T-helper 1 cell treated with Interleukin-12 subunit alpha and Interleukin-12 subunit beta and Interleukin-4 antibody, amounts not matched to agents 30 μg/mL and 1 μg/mL, for 36 hours (primary cell): ENCODE results near the gene KLRD1.
"Not testable (repeated sequence)": the region's sequence is repeated elsewhere in the genome, so short reads cannot be mapped to it uniquely, and the experiment has no call there.

Source experiments
- H3K27ac Mint-ChIP-seq: one replicate; pipeline ENCODE4 v1.8.0; 2021; ENCODE audit warnings: mild to moderate bottlenecking, mixed read lengths
- H3K27me3 Mint-ChIP-seq: one replicate; pipeline ENCODE4 v1.8.0; 2021; ENCODE audit warnings: low read depth, mixed read lengths
- H3K36me3 Mint-ChIP-seq: one replicate; pipeline ENCODE4 v1.8.0; 2021; ENCODE audit warnings: low read depth, mixed read lengths
- H3K4me1 Mint-ChIP-seq: one replicate; pipeline ENCODE4 v1.8.0; 2021; ENCODE audit warnings: low read depth, mixed read lengths
- H3K4me3 Mint-ChIP-seq: one replicate; pipeline ENCODE4 v1.8.0; 2021; ENCODE audit warnings: mild to moderate bottlenecking, moderate library complexity, mixed read lengths
- H3K9me3 Mint-ChIP-seq: one replicate; pipeline ENCODE4 v1.8.0; 2021; ENCODE audit warnings: mixed read lengths

Gene KLRD1

GRCh38 chr12:10369557-10370415 is 62.1 kb downstream of the KLRD1 start:
- Mint-ChIP-seq H3K4me3 (no peak overlapping the region), H3K9me3 (peaks cover 5% of the 10 kb centered on the region), H3K27ac (no peak overlapping the region), H3K4me1 (peaks cover 3% of the 10 kb centered on the region), H3K27me3 (peaks cover 39% of the 10 kb centered on the region), H3K36me3 (no peaks in the 10 kb centered on the region)

GRCh38 chr12:10371893-10372535 is 64.3 kb downstream of the KLRD1 start:
- H3K36me3 Mint-ChIP-seq, H3K27ac Mint-ChIP-seq, H3K4me3 Mint-ChIP-seq, H3K9me3 Mint-ChIP-seq, H3K4me1 Mint-ChIP-seq: not testable (repeated sequence)
- H3K27me3 Mint-ChIP-seq, result peaks cover 47% of the 10 kb centered on the region

GRCh38 chr12:10372559-10372958 is 64.9 kb downstream of the KLRD1 start:
- Mint-ChIP-seq H3K27ac (no peak overlapping the region), H3K36me3 (no peaks in the 10 kb centered on the region), H3K4me3 (no peak overlapping the region), H3K27me3 (peaks cover 47% of the 10 kb centered on the region), H3K9me3 (peaks cover 5% of the 10 kb centered on the region), H3K4me1 (peaks cover 3% of the 10 kb centered on the region)

GRCh38 chr12:10374624-10375018 is 67.0 kb downstream of the KLRD1 start:
- Mint-ChIP-seq H3K4me3 (no peak overlapping the region), H3K27me3 (peaks cover 33% of the 10 kb centered on the region), H3K36me3 (no peaks in the 10 kb centered on the region), H3K27ac (no peak overlapping the region), H3K9me3 (no peaks in the 10 kb centered on the region), H3K4me1 (peaks cover 3% of the 10 kb centered on the region)

- H3K27me3 Mint-ChIP-seq, result peaks cover 33% of the 10 kb centered on the region
- H3K27ac Mint-ChIP-seq, H3K36me3 Mint-ChIP-seq, H3K9me3 Mint-ChIP-seq, H3K4me3 Mint-ChIP-seq, H3K4me1 Mint-ChIP-seq: not testable (repeated sequence)
Observed at GRCh38 chr12:10378737-10379136, 71.1 kb downstream of the KLRD1 start.
